Progenitor cell of endocrine pancreas (in vitro differentiated cells): ENCODE data around the gene DPH6. TPM values are rescaled to one million over a fixed set of nuclear protein-coding genes. Genes with fewer than 3 reads are reported as not detected.

Experiments
- DNase-seq: peaks from one replicate; pipeline ENCODE4 v3.0.0; 2021; ENCODE audit warnings: low spot score; ENCODE audit not compliant: unreplicated experiment
- H3K27ac Mint-ChIP-seq: 2 replicates; pipeline ENCODE4 v1.8.0; 2021; ENCODE audit warnings: mild to moderate bottlenecking, moderate library complexity, mixed read lengths
- H3K27me3 Mint-ChIP-seq: 2 replicates; pipeline ENCODE4 v1.8.0; 2021; ENCODE audit warnings: mixed read lengths
- H3K36me3 Mint-ChIP-seq: 2 replicates; pipeline ENCODE4 v1.8.0; 2022; ENCODE audit warnings: mixed read lengths; ENCODE audit not compliant: insufficient read depth
- H3K4me1 Mint-ChIP-seq: 2 replicates; pipeline ENCODE4 v1.8.0; 2021; ENCODE audit warnings: low read depth, mixed read lengths
- H3K4me3 Mint-ChIP-seq: 2 replicates; pipeline ENCODE4 v1.8.0; 2021; ENCODE audit warnings: low read depth, mild to moderate bottlenecking, moderate library complexity, mixed read lengths
- H3K9me3 Mint-ChIP-seq: 2 replicates; pipeline ENCODE4 v1.8.0; 2021; ENCODE audit warnings: low read depth, mixed read lengths
- CTCF ChIP-seq: fragments of 200-600 bp; sonication (generic); IDR thresholded peaks from one replicate; pipeline ENCODE4 v1.5.0; 2021; ENCODE audit warnings: antibody characterized with exemption, mild to moderate bottlenecking; ENCODE audit not compliant: unreplicated experiment
- total RNA-seq: library from RNA; stranded (reverse); gene quantifications from 2 replicates; pipeline ENCODE4 v1.2.1, GENCODE V29; 2021

DPH6 gene
- total RNA-seq, 1 donor from 2014 or later: 11.4 TPM

GRCh38 chr15:35533130-35534110 is 12.5 kb downstream of the DPH6 start:
- Mint-ChIP-seq H3K36me3 (peaks cover 16% of the 10 kb centered on the region), H3K4me3 (no peak overlapping the region), H3K27me3 (no peaks in the 10 kb centered on the region), H3K27ac (no peak overlapping the region), H3K4me1 (peaks cover 10% of the 10 kb centered on the region), H3K9me3 (peaks cover 3% of the 10 kb centered on the region)
- no peak for DNase-seq
- no peak for TF ChIP-seq CTCF

- Mint-ChIP-seq H3K27me3 (no peaks in the 10 kb centered on the region), H3K9me3 (peaks cover 3% of the 10 kb centered on the region), H3K4me3 (no peak overlapping the region), H3K27ac (no peak overlapping the region), H3K4me1 (peaks cover 10% of the 10 kb centered on the region), H3K36me3 (peaks cover 16% of the 10 kb centered on the region)
- no peak for TF ChIP-seq CTCF
- DNase-seq: no peak
These were observed 15.3 kb downstream of the DPH6 start for GRCh38 chr15:35530698-35531097.

GRCh38 chr15:35529784-35530183 is 16.2 kb downstream of the DPH6 start:
- H3K9me3 Mint-ChIP-seq: peaks cover 3% of the 10 kb centered on the region
- H3K36me3 Mint-ChIP-seq: peaks cover 19% of the 10 kb centered on the region
- no peak overlapping the region for H3K4me3 Mint-ChIP-seq
- no peaks in the 10 kb centered on the region for H3K27me3 Mint-ChIP-seq
- DNase-seq: no peak
- peaks cover 7% of the 10 kb centered on the region for H3K4me1 Mint-ChIP-seq
- TF ChIP-seq CTCF: no peak
- H3K27ac Mint-ChIP-seq: no peak overlapping the region

GRCh38 chr15:35522061-35522460 is 23.9 kb downstream of the DPH6 start:
- peak; percentile 25 for TF ChIP-seq CTCF
- no peak for DNase-seq
- H3K27me3 Mint-ChIP-seq: no peaks in the 10 kb centered on the region
- no peak overlapping the region for H3K27ac Mint-ChIP-seq
- H3K9me3 Mint-ChIP-seq: no peaks in the 10 kb centered on the region
- H3K4me3 Mint-ChIP-seq: no peak overlapping the region
- H3K36me3 Mint-ChIP-seq: peaks cover 3% of the 10 kb centered on the region
- peaks cover 24% of the 10 kb centered on the region for H3K4me1 Mint-ChIP-seq

GRCh38 chr15:35519541-35520149 is 26.3 kb downstream of the DPH6 start:
- no peak for DNase-seq
- H3K36me3 Mint-ChIP-seq: peaks cover 3% of the 10 kb centered on the region

More at GRCh38 chr15:35519541-35520149, 26.3 kb downstream of the DPH6 start:
- no peak overlapping the region for H3K27ac Mint-ChIP-seq
- peak; percentile 83 for TF ChIP-seq CTCF
- peaks cover 24% of the 10 kb centered on the region for H3K4me1 Mint-ChIP-seq
- no peak overlapping the region for H3K4me3 Mint-ChIP-seq
- no peaks in the 10 kb centered on the region for H3K27me3 Mint-ChIP-seq
- H3K9me3 Mint-ChIP-seq: no peaks in the 10 kb centered on the region
